ENCODE measurements around the gene FCAMR. TPM values are rescaled to one million over a fixed set of nuclear protein-coding genes. Genes with fewer than 3 reads are reported as not detected.

Gene FCAMR
- total and polyA plus RNA-seq, 4 donors, result 0.14 to 0.59 (median 0.39) TPM

GRCh38 chr1:206909883-206910318, 60.4 kb downstream of the FCAMR start:
- no peak for DNase-seq (ENCODE audit: low spot score)
- Histone ChIP-seq H3K27ac (ENCODE audit: low read depth in 1 of 2, low read length in 2 of 2) (peak overlapping the region in 1 of 2 donors; percentile 44), H3K9me3 (ENCODE audit: control insufficient read depth in 4 of 4, low read length in 3 of 4) (no peaks in the 10 kb centered on the region), H3K4me1 (ENCODE audit: control insufficient read depth in 4 of 4, insufficient read depth in 4 of 4, low read length in 3 of 4) (peaks cover 0 to 19% (median 13%) of the 10 kb centered on the region in 4 donors), H3K36me3 (ENCODE audit: control insufficient read depth in 4 of 4, insufficient read depth in 3 of 4, low read depth in 1 of 4, low read length in 3 of 4) (no peaks in the 10 kb centered on the region), H3K9ac (ENCODE audit: low read depth in 1 of 2, low read length in 2 of 2) (no peak overlapping the region), H3K27me3 (ENCODE audit: control insufficient read depth in 4 of 4, insufficient read depth in 4 of 4, low read length in 3 of 4) (no peaks in the 10 kb centered on the region), H3K4me3 (ENCODE audit: low read depth in 1 of 3, low read length in 3 of 3) (peak overlapping the region; percentile 39 to 57 (median 53))
- no peak for TF ChIP-seq SP1 (IDR thresholded peaks at IDR 0.05)
- TF ChIP-seq TAF1 (conservative IDR thresholded peaks at IDR 0.05), result no peak
- no peak for TF ChIP-seq JUND (IDR thresholded peaks at IDR 0.05)
- no peak for TF ChIP-seq YY1 (IDR thresholded peaks at IDR 0.05)
- no peak for TF ChIP-seq GABPA (IDR thresholded peaks at IDR 0.05 in 1 of 2, conservative IDR thresholded peaks at IDR 0.05 in 1 of 2)
- no peak for TF ChIP-seq CTCF (IDR thresholded peaks at IDR 0.05; ENCODE audit: low read depth, low read length, missing input control)
- TF ChIP-seq HNF4G (IDR thresholded peaks at IDR 0.05), result no peak
- TF ChIP-seq ZBTB33 (IDR thresholded peaks at IDR 0.05), result no peak
- no peak for TF ChIP-seq ATF3 (IDR thresholded peaks at IDR 0.05)
- no peak for TF ChIP-seq MAX (IDR thresholded peaks at IDR 0.05)
- TF ChIP-seq FOXA2 (IDR thresholded peaks at IDR 0.05), result no peak
- no peak for TF ChIP-seq RXRA (IDR thresholded peaks at IDR 0.05)
- no peak for TF ChIP-seq REST (IDR thresholded peaks at IDR 0.05)
- no peak for TF ChIP-seq FOXA1 (IDR thresholded peaks at IDR 0.05)
- no peak for TF ChIP-seq NR2F2 (IDR thresholded peaks at IDR 0.05)
- no peak for TF ChIP-seq RAD21 (IDR thresholded peaks at IDR 0.05)
- TF ChIP-seq EGR1 (IDR thresholded peaks at IDR 0.05; ENCODE audit: low read depth in 2 of 2), result no peak
- no peak for TF ChIP-seq HNF4A (conservative IDR thresholded peaks at IDR 0.05)
- WGBS, result 27% methylated on average over 14 of the region's 14 CpGs
